ENCODE measurements around the gene CPEB3. TPM values are rescaled to one million over a fixed set of nuclear protein-coding genes. Genes with fewer than 3 reads are reported as not detected.

Gene CPEB3
- total RNA-seq, 1 donor from 2014 or later, result 1.9 TPM

- H3K36me3 Mint-ChIP-seq (ENCODE audit: low read depth), result peaks cover 62% of the 10 kb centered on the region
- intact Hi-C loops (cut with micrococcal nuclease), result no loop called here
- no peak for DNase-seq (ENCODE audit: low spot score)
- no peaks in the 10 kb centered on the region for H3K27me3 Mint-ChIP-seq (ENCODE audit: low read depth)
- no peak overlapping the region for H3K4me3 Mint-ChIP-seq (ENCODE audit: low read depth)
- peaks cover 13% of the 10 kb centered on the region for H3K4me1 Mint-ChIP-seq (ENCODE audit: low read depth)
- no peak overlapping the region for H3K27ac Mint-ChIP-seq
- no peaks in the 10 kb centered on the region for H3K9me3 Mint-ChIP-seq
Measured at GRCh38 chr10:92010047-92010735, 280.7 kb downstream of the CPEB3 start.

- peaks cover 66% of the 10 kb centered on the region for H3K36me3 Mint-ChIP-seq (ENCODE audit: low read depth)
- no peak overlapping the region for H3K27ac Mint-ChIP-seq
- H3K4me3 Mint-ChIP-seq (ENCODE audit: low read depth), result no peak overlapping the region
- DNase-seq (ENCODE audit: low spot score), result no peak
- intact Hi-C loops (cut with micrococcal nuclease), result no loop called here
- H3K27me3 Mint-ChIP-seq (ENCODE audit: low read depth), result no peaks in the 10 kb centered on the region
- no peaks in the 10 kb centered on the region for H3K9me3 Mint-ChIP-seq
- H3K4me1 Mint-ChIP-seq (ENCODE audit: low read depth), result peaks cover 13% of the 10 kb centered on the region
Measured at GRCh38 chr10:92009445-92009844, 281.4 kb downstream of the CPEB3 start.

- Mint-ChIP-seq H3K9me3 (peaks cover 5% of the 10 kb centered on the region), H3K27me3 (ENCODE audit: low read depth) (no peaks in the 10 kb centered on the region), H3K36me3 (ENCODE audit: low read depth) (peaks cover 74% of the 10 kb centered on the region), H3K4me1 (ENCODE audit: low read depth) (peaks cover 10% of the 10 kb centered on the region), H3K27ac (no peak overlapping the region), H3K4me3 (ENCODE audit: low read depth) (no peak overlapping the region)
- DNase-seq (ENCODE audit: low spot score), result no peak
- intact Hi-C loops (cut with micrococcal nuclease), result no loop called here
Measured at GRCh38 chr10:92005978-92006377, 284.9 kb downstream of the CPEB3 start.

GRCh38 chr10:92003258-92003657 lies 287.6 kb downstream of the CPEB3 start:
- Mint-ChIP-seq H3K4me1 (ENCODE audit: low read depth) (no peaks in the 10 kb centered on the region), H3K27me3 (ENCODE audit: low read depth) (no peaks in the 10 kb centered on the region), H3K27ac (no peak overlapping the region), H3K4me3 (ENCODE audit: low read depth) (no peak overlapping the region), H3K9me3 (peaks cover 8% of the 10 kb centered on the region), H3K36me3 (ENCODE audit: low read depth) (peaks cover 76% of the 10 kb centered on the region)
- intact Hi-C loops (cut with micrococcal nuclease), result no loop called here
- no peak for DNase-seq (ENCODE audit: low spot score)

GRCh38 chr10:92001995-92002394 lies 288.9 kb downstream of the CPEB3 start:
- no peaks in the 10 kb centered on the region for H3K4me1 Mint-ChIP-seq (ENCODE audit: low read depth)
- no peaks in the 10 kb centered on the region for H3K27me3 Mint-ChIP-seq (ENCODE audit: low read depth)
- H3K9me3 Mint-ChIP-seq, result peaks cover 8% of the 10 kb centered on the region
- H3K4me3 Mint-ChIP-seq (ENCODE audit: low read depth), result no peak overlapping the region
- H3K27ac Mint-ChIP-seq, result no peak overlapping the region
- intact Hi-C loops (cut with micrococcal nuclease), result no loop called here
- DNase-seq (ENCODE audit: low spot score), result no peak
- peaks cover 89% of the 10 kb centered on the region for H3K36me3 Mint-ChIP-seq (ENCODE audit: low read depth)

- H3K36me3 Mint-ChIP-seq (ENCODE audit: low read depth), result peaks cover 90% of the 10 kb centered on the region
- no peak overlapping the region for H3K27ac Mint-ChIP-seq
- H3K4me3 Mint-ChIP-seq (ENCODE audit: low read depth), result no peak overlapping the region
- no peak for DNase-seq (ENCODE audit: low spot score)
- intact Hi-C loops (cut with micrococcal nuclease), result no loop called here
- H3K9me3 Mint-ChIP-seq, result peaks cover 8% of the 10 kb centered on the region
- no peaks in the 10 kb centered on the region for H3K27me3 Mint-ChIP-seq (ENCODE audit: low read depth)
- H3K4me1 Mint-ChIP-seq (ENCODE audit: low read depth), result no peaks in the 10 kb centered on the region
Measured at GRCh38 chr10:92001581-92001980, 289.3 kb downstream of the CPEB3 start.

Other genes with a start within 250 kb of the CPEB3 start
- 19.4 and 20.3 TPM in 2 replicates for gene MARCHF5, start 89 bp upstream of the CPEB3 start, total RNA-seq